GM18511 (cell line): ENCODE data around the gene ABHD1.

ENCODE experiments used
- ATAC-seq: cut with Tn5 transposase; IDR thresholded peaks from one replicate; pipeline ENCODE4 v1.9.1; 2021; ENCODE audit warnings: mild to moderate bottlenecking, moderate library complexity; ENCODE audit not compliant: unreplicated experiment

The ABHD1 gene

DNA sequence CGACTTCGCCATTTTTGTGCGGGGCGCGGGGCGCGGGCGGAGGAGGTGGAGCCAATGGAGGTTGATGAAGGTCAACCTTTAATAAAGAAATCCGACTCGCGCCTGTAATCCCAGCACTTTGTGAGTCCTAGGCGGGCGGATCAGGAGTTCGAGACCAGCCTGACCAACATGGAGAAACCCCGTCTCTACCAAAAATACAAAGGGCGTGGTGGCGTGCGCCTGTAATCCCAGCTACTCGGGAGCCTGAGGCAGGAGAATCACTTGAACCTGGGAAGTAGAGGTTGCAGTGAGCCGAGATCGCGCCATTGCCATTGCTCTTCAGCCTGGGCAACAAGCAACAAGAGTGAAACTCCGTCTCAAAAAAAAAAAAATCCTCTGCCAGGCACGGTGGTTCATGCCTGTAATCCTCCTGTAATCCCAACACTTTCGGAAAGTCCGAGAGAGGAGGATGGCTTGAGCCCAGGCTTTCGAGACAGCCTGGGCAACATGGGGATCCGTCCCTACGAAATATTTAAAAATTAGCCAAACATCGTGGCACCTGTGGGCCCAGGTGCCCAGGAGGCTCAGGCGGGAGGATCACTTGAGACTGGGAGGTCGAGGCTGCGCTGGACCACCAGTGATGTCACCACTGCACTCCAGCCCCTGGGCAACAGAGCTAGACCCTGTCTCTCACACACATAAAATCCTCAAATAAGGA, 11.3 kb downstream of the ABHD1 start:
- ATAC-seq = no peak

DNA sequence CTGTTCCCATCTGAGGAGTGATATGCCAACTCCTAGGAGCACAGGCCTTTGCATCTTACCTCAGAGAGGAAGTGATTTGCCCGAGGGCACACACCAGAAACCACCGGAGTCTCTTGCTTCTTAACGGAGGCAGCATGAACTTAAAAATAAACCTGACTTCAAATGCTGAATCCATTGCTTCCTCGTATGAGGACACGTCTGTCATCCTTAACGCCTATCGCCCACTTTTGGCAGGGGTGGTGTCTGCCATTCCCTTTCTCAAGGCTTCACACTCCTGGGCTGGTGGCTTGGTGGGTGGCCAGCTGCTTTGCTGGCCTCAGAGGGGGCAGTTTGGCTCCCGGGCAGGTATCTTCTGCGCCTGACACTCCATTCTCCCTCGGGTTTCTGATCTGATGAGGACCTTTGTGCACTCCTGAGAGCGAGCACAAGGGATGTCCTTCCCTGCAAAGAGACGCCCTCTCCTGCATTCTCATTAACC, 11.9 kb downstream of the ABHD1 start:
- no peak for ATAC-seq

DNA sequence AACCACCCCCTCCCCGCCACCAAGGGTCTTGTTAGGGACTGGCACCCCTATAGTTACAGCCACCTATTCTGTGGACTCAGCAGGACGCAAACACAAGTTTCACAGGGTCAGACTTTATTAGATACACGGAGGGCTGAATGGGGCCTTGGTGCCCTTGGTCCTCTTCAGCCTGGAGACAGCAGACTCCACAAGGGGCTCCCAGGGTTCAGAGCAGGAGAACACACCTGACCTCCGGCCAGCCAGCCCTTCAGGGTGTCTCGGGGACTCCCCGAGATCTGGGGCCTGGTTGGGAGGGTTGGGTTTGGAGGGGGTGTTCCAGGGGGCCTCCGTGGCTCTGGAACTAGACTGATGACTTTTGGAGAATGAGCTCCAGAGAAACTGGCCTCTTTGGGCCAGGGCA, 13.1 kb downstream of the ABHD1 start:
- ATAC-seq = no peak

GRCh38 chr2:27137322-27137935, 13.8 kb downstream of the ABHD1 start:
- no peak for ATAC-seq

DNA sequence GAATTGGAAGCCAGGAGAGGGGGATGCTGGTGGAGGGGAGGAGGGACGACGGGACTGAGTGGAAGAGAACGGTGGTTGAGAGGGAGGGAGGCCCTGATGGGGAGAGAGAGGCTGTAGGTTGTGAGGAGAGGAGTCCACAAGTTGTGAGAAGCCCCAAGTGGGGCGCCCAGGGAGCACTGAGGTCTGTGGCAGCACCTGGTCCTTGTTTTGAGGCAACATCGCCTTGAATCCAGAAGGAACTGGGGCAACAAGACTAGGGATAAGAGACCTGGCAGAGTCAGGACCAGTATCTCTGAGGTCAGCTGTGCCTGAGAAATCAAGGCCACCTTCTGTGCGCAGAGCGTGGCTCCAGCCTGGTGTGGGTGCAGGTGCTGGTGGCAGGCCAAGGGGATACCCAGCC, 14.5 kb downstream of the ABHD1 start:
- no peak for ATAC-seq

- ATAC-seq = no peak
Observed at GRCh38 chr2:27139310-27139709, 15.7 kb downstream of the ABHD1 start, which contains the start of gene PRR30. Gene PRR30 (minus strand): TSS chr2:27139410. CDS start chr2:27138329, 1,081 bp downstream.

DNA sequence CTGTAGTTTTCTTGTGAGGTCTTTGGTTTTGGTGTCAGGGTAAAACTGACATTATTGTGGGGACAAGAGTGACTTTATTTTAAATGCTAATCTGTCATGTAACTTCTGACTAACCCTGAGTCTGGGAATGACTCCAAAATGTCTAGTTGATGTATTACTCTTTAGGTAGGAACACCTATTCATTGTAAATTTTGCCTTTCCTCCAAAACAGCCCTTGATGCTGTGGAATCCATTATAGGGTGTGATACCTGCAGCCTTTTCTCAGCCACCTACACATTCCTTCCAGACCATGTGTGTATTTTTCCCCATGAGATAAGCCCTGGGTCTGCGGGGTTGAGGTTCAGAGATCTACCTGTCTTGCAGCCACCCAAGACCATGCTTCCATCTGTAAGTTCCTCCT, 19.7 kb downstream of the ABHD1 start:
- no peak for ATAC-seq

- no peak for ATAC-seq
Observed at GRCh38 chr2:27145682-27146081, 22.1 kb downstream of the ABHD1 start.

- ATAC-seq = no peak
Observed at GRCh38 chr2:27147935-27148334, 24.3 kb downstream of the ABHD1 start.

DNA sequence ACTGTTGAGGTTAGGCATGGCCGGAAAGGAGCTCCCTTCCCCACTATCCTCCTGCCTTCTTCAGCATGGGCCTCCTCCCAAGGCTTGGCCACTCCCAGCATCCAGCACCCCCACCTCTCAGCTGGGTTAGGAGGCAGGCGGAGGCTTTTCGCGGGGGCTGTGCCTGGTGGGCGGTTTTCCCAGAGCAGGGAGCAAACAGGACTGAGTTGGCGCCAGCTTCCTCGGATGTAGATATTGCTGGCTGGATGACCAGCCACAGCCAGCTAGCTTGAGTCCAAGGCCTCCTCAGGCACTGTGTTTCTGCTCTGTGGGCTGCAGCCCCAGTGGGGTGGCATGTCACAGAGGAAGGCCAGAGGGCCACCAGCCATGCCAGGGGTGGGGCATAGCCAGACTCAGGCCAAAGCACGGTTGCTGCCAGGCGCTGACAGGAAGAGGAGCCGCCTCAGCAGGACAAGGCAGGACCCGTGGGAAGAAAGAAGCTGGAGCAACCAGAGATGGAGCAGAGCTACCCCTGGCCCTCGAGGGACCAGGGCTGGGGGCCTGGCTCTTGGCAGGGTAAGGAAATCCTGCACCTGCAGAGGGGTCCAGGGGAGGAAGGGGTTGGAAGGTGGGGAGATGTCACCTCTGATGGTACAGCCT, 25.3 kb downstream of the ABHD1 start, which contains the start of gene TCF23:
TCF23 (plus strand) TSS at position 204 of the 639 bp plus-strand sequence; CDS start at position 334, 130 bp downstream.
- no peak for ATAC-seq

GRCh38 chr2:27149570-27150405, 26.2 kb downstream of the ABHD1 start:
- ATAC-seq = no peak

- no peak for ATAC-seq
Observed at GRCh38 chr2:27150639-27151230, 27.1 kb downstream of the ABHD1 start.

- ATAC-seq = no peak
Observed at GRCh38 chr2:27152102-27152795, 28.6 kb downstream of the ABHD1 start.

GRCh38 chr2:27152796-27153464, 29.3 kb downstream of the ABHD1 start:
- no peak for ATAC-seq

DNA sequence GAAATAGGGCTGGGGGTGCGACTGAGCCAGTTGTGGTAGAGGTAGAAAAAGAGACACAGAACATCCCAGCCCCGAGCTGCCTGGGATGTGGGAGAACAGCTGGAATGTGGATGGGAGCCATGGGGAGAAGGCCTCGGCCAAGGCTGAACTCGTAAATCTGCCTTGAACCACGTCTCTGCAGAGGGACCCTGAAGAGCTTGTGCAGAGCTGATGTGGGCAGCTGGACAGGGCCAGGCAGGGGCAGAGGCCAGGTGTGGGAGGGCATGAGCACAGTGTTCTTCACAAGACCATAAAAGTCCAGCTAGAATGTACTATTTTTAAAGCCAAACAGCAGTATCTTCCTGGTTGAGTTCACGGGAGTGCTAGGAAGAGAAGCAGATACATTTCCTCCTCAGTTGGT, 30.9 kb downstream of the ABHD1 start:
- ATAC-seq = no peak

DNA sequence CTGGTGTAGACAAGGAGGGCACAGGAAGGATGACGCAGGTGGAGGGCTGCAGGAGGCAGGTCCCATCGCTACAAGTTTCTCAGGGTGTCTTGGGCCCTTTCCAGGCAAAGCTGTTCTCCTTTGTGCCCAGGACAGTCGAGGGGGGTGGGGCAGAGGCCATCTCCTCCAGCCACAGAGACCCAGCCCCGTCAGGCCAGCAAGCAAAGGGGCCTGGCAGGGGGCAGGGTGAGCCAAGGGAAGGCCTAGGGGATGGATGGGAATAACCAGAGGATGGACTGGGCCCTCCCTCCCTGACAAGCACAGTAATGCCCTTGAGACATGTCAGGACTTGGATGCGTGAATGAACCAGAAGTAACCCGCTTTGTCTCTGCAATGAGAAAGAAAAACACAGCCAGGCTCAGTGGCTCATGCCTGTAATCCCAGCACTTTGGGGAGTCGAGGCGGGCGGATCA, 31.5 kb downstream of the ABHD1 start:
- no peak for ATAC-seq

DNA sequence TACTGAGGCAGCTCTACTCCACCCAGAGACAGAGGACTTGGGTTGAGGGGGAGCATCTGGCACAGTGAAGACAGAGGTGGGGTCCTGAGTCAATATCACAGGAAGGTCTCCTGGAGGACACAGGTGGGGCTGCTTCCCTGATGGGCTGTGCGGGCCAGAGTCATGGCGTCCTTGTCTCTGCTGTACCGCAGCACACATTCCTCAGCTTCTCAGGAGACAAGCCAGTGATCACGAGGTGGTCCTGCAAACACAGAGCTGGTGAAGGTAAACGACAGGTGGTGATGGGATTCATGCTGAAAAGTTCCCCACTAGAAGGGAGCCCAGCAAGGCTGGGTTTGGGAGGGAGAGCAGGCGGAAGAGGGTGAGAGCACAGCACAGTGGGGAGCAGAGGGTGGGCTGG, 34.9 kb downstream of the ABHD1 start:
- ATAC-seq = no peak

GRCh38 chr2:27159271-27159670, 35.7 kb downstream of the ABHD1 start:
- ATAC-seq = no peak

- no peak for ATAC-seq
Observed at GRCh38 chr2:27160191-27160590, 36.6 kb downstream of the ABHD1 start.
